Kidney epithelial cell (primary cell): ENCODE results near the gene MECP2. TPM values are rescaled to one million over a fixed set of nuclear protein-coding genes. Genes with fewer than 3 reads are reported as not detected.

Source experiments
- DNase-seq: peaks from one replicate; pipeline ENCODE4 v3.0.0-alpha.2; 2010; ENCODE audit warnings: low read depth
- H3K27me3 ChIP-seq: 2 replicates; pipeline ENCODE4 v1.6.0; 2011; ENCODE audit warnings: low read length; ENCODE audit not compliant: control insufficient read depth, insufficient read depth
- H3K36me3 ChIP-seq: 2 replicates; pipeline ENCODE4 v1.5.1; 2011; ENCODE audit warnings: low read length; ENCODE audit not compliant: control insufficient read depth, insufficient read depth
- H3K4me3 ChIP-seq: 2 replicates; pipeline ENCODE4 v1.5.1; 2011; ENCODE audit warnings: low read depth, mild to moderate bottlenecking, control low read depth, low read length
- CTCF ChIP-seq: IDR thresholded peaks from 2 replicates; pipeline ENCODE4 v1.5.1; 2011; ENCODE audit warnings: mild to moderate bottlenecking, moderate library complexity, low read length, control low read depth, inconsistent platforms; ENCODE audit not compliant: insufficient read depth, poor library complexity, severe bottlenecking
- total RNA-seq: library from RNA; depleted of rRNA; stranded (reverse); fragments of >200 nt; gene quantifications from 2 replicates; pipeline ENCODE4 v1.2.3, GENCODE V29; 2015

MECP2 gene
- total RNA-seq, 1 donor from 2014 or later: 34.4 TPM

- no peaks in the 10 kb centered on the region for H3K36me3 ChIP-seq
- no peak overlapping the region for H3K4me3 ChIP-seq
- DNase-seq: no peak
- no peak for TF ChIP-seq CTCF
- no peaks in the 10 kb centered on the region for H3K27me3 ChIP-seq
Measured at GRCh38 chrX:154126101-154126500, 28.6 kb upstream of the MECP2 start.

GRCh38 chrX:154125391-154126040 lies 28.0 kb upstream of the MECP2 start:
- Histone ChIP-seq H3K27me3 (no peaks in the 10 kb centered on the region), H3K4me3 (no peak overlapping the region), H3K36me3 (no peaks in the 10 kb centered on the region)
- no peak for TF ChIP-seq CTCF
- no peak for DNase-seq

GRCh38 chrX:154123241-154124219 lies 26.0 kb upstream of the MECP2 start:
- TF ChIP-seq CTCF: no peak
- Histone ChIP-seq H3K36me3 (no peaks in the 10 kb centered on the region), H3K4me3 (no peak overlapping the region), H3K27me3 (no peaks in the 10 kb centered on the region)
- DNase-seq: no peak

GRCh38 chrX:154121961-154122360 lies 24.4 kb upstream of the MECP2 start:
- no peaks in the 10 kb centered on the region for H3K27me3 ChIP-seq
- no peaks in the 10 kb centered on the region for H3K36me3 ChIP-seq
- DNase-seq: no peak
- no peak overlapping the region for H3K4me3 ChIP-seq
- no peak for TF ChIP-seq CTCF

- H3K36me3 ChIP-seq: no peaks in the 10 kb centered on the region
- no peak for TF ChIP-seq CTCF
- H3K27me3 ChIP-seq: no peaks in the 10 kb centered on the region
- DNase-seq: no peak
- H3K4me3 ChIP-seq: no peak overlapping the region
Measured at GRCh38 chrX:154121207-154121606, 23.7 kb upstream of the MECP2 start.
